ENCODE measurements around the gene KCNK3.

DNA sequence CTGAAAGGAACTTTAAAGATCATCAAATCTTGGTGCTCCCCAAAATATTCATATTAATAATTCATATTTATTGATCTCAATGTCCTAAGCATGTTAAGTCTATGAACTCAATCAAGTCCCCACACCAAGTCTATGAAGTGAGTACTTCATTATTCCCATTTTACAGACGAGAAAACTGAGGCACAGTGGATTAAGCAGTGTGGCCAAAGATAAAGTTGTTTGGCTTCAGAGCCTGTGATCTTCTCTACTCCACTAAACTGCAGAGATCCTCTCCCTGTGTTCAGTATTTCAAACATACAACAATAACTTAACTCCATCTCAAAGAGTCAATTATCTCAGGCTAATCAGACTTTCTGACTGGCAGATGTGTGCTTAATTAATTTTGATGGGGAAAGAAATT, 29.8 kb downstream of the KCNK3 start:
- TF ChIP-seq, protein P1, sequence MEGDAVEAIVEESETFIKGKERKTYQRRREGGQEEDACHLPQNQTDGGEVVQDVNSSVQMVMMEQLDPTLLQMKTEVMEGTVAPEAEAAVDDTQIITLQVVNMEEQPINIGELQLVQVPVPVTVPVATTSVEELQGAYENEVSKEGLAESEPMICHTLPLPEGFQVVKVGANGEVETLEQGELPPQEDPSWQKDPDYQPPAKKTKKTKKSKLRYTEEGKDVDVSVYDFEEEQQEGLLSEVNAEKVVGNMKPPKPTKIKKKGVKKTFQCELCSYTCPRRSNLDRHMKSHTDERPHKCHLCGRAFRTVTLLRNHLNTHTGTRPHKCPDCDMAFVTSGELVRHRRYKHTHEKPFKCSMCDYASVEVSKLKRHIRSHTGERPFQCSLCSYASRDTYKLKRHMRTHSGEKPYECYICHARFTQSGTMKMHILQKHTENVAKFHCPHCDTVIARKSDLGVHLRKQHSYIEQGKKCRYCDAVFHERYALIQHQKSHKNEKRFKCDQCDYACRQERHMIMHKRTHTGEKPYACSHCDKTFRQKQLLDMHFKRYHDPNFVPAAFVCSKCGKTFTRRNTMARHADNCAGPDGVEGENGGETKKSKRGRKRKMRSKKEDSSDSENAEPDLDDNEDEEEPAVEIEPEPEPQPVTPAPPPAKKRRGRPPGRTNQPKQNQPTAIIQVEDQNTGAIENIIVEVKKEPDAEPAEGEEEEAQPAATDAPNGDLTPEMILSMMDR (IDR thresholded peaks at IDR 0.05): no peak
- TF ChIP-seq POLR2A (IDR thresholded peaks at IDR 0.05): no peak
